ENCODE results near the gene ERC2.
"Not testable (repeated sequence)": the region's sequence is repeated elsewhere in the genome, so short reads cannot be mapped to it uniquely, and the experiment has no call there.

Gene ERC2

DNA sequence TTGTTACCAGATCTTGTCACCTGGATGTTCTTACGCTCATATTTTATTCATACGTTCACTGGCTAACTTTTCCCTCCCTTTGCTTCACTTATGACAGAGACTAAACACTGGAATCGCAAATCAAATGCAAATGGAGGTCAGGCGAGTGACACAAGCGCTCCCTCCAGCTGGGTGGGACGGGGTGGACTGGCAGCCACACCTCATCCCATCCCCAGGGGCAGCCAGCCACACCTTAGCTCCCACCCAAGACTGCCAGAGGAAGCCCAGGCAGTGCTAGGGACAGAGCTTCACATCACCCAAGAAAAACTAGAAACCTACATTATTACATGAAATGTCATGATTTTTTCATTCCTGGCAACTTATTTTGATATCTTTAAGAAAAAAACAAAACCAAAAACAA, 366.2 kb downstream of the ERC2 start:
- FAIRE-seq (no peak), DNase-seq (ENCODE audit: extremely low spot score, insufficient read length, low read depth) (no peak)

DNA sequence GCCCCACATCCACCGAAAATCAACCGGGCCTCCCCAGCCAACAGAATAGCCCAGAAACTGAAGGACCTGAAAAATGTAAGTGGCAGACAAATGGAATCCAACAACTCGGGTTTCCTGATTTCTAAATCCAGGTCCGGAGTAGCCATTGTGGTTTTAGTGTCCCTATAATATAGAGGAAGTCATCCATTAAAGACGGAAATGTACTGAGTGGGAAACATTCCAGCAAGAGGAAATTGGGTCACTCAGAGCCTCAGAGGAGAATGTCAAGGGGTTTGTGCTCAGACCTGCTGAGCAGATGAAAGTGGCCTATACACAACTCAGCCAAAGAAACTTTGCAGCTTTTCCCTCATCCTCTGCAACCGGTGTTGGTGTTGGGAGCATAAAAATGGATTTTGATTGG, 366.7 kb downstream of the ERC2 start:
- FAIRE-seq, result no peak

DNA sequence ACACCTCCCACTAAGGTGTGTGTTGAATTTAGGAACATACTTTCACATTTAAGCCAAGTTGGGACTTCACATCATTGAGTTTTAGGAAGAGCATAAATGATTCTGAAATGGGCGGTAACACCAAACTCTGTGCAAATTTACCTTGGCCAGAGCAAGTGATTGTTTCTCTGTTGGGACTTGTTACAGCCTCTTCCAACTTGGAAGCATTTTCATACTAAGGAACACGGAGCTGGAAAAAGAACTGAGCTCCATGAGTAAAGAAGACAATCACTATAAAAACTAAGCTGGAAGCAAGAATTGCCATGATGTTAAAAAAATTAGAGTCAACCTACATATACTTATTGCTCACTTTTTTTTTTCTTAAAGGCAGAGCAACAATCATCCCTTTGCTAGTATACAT, 371.3 kb downstream of the ERC2 start:
- FAIRE-seq (no peak), DNase-seq (ENCODE audit: extremely low spot score, insufficient read length, low read depth) (no peak)

More for the DNA sequence above, 366.7 kb downstream of the ERC2 start:
- no peak for DNase-seq (ENCODE audit: extremely low spot score, insufficient read length, low read depth)

DNA sequence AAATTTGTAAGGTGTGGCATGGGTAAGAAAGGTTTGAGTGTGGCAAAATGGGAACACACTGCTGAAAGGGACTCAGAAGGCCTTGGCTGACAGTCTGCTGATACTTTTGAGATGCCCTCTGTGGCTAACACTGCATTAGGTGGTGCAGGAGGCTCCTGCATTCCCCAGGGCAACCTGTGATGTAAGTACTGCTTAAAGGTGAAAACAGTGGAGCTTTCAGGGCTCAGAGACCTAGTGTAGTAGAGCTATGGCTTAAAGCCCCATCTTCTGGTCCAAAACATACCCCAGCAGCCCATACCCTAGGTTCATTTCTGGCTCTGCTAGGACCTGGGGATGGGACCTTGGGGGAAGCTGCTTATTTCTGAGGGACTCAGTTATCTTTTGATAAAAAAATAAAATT, 374.1 kb downstream of the ERC2 start:
- DNase-seq (ENCODE audit: extremely low spot score, insufficient read length, low read depth) (no peak), FAIRE-seq (no peak)

DNA sequence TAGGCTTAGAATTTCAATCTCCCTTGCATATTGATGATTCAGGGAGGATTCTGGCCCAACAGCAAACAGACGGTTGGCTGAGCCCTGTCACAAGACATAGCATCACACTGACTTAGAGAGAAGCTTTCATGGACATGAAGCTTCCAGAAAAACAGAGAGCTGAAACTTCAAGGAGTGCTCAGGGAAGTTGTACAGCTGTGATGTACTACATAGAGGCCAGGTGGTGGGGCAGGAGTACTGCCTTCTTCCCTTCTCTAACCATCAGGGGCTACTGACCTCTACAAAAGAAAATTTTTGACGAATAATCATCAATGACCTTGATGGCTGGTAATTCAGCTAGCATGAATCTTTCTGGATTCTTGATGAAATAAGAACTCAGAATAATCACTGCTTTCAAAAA, 378.5 kb downstream of the ERC2 start:
- DNase-seq (ENCODE audit: extremely low spot score, insufficient read length, low read depth), result no peak
- no peak for FAIRE-seq

DNA sequence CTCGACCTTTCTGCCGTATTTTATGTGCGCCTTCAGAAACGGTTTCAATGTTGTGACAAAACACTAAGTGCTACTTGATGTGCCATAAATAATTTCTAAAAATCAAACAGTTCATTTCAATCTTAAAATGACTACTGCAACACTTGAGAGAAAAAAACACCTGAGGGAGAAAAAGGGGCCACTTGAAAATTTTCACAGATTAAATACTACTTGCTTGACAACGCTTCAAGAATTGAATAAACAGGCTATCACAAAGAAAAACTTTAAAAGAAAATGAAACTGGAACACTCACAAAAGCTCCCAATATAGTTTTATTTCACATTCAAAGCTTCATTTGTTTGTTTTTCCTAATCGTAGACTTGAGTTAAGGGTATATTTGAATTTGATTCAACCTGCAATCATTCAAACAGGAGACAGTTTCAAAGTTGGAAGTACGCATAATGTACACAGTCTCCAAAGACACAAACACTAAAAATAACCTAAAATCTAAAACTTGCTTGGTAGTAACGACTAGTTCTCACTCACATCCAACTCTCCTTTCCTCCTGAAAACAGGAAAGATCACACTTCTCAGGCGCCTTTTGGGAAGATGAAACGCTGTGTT, 380.7 kb downstream of the ERC2 start:
- no peak for FAIRE-seq
- DNase-seq (ENCODE audit: extremely low spot score, insufficient read length, low read depth), result no peak

DNA sequence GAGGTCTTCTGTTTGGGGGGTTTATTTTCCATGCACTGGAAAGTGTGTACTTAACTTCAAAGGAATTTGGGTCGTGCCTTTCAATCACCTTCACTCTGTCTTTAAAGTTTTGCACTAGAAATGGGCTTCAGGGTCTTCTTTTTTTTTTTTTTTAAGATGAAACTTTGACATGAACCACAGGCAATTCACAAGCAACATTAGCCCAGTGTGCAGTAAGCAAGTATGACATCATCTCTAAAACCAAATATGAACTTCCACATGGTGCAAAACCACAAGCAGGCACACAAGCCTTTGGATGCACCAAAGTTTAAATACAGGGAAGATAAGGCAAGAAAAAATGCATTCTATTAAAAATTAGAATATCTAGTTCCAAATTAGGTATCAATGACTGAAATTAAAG, 381.9 kb downstream of the ERC2 start:
- FAIRE-seq, result no peak
- no peak for DNase-seq (ENCODE audit: extremely low spot score, insufficient read length, low read depth)

DNA sequence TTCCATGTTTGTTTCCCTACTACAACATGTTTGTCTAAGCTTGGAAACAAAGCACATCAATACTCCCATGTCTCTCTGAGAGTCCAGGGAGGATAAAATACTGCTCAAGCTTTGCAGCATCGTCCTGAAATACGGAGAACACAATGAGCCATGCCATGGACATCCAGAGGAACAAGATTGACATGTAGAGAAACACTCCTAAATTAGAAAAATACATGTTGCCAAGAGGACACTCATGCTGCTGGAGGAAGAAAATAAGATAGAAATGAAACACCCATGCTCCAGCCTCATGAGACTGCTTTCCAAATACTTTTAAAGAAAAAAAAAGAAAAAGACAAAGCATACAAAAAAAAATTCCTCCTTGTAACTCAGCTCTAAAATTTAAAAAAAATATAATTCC, 387.0 kb downstream of the ERC2 start:
- no peak for FAIRE-seq
- DNase-seq (ENCODE audit: extremely low spot score, insufficient read length, low read depth), result no peak

DNA sequence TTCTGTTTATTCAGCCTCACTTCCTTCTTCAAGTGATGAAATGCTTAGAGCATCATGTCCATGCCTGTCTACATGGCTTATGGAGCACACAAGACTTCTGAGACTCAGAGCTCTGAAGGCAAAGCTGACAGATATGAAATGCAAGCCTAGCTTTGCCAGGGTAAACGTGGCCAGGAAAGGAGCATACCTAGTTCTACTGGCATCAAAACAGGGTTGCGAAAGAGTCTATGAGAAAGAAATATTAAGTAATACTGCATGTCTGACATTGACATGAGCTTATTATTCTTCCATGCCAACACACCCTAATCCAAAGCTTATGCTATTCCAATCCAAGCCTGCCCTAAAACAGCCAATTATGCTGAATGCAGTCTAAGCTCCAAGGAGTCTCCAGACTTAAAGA, 391.5 kb downstream of the ERC2 start:
- no peak for FAIRE-seq
- DNase-seq (ENCODE audit: extremely low spot score, insufficient read length, low read depth), result no peak

DNA sequence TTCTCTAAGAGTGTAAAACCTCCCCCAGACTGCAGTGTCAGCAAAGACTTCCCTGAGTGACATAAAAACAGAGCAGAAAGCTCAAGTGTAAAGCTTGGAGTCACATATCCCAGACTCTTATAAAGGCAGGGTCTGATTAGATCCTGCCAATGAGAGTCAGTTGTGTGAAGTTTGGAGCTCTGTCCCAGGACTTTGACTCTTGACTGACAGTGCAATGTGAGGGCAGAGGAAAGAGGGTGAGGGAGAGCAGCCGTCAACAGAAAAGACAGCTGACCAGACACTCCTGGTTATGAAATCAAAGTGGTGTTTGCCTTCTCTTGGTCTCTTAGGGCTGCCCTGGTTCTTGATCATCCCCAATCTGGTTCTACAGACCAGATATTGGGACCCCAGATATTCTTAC, 393.2 kb downstream of the ERC2 start:
- FAIRE-seq, result no peak
- no peak for DNase-seq (ENCODE audit: extremely low spot score, insufficient read length, low read depth)

DNA sequence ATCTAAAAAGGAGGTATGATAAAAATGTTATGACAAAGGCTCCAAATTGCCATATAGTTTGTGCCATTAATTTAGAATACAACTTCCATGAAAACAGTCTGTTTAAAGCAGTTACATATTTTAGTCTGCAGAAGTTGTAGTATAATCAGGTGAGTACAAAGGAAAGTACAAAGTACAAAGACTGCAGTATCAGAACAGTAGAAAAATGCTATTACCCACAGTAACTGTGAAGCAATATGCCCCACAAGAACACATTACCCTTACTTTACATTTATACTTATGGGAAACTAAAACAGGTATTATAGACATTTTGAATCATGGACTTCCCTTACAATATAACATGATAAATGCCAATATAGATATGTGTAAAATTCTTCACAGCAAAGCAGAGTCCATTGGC, 398.5 kb downstream of the ERC2 start:
- FAIRE-seq, result no peak
- no peak for DNase-seq (ENCODE audit: extremely low spot score, insufficient read length, low read depth)

DNA sequence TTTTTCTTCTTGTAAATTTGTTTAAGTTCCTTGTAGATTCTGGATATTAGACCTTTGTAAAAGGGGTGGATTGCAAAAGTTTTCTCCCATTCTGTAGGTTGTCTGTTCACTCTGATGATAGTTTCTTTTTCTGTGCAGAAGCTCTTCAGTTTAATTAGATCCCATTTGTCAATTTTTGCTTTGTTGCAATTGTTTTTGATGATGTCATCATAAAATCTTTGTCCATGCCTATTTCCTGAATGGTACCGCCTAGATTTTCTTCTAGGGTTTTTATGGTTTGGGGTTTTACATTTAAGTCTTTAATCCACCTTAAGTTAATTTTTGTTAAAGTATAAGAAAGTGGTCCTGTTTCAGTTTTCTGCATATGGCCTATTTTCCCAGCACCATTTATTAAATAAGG, 401.9 kb downstream of the ERC2 start:
- not testable (repeated sequence) for DNase-seq (ENCODE audit: extremely low spot score, insufficient read length, low read depth); FAIRE-seq

DNA sequence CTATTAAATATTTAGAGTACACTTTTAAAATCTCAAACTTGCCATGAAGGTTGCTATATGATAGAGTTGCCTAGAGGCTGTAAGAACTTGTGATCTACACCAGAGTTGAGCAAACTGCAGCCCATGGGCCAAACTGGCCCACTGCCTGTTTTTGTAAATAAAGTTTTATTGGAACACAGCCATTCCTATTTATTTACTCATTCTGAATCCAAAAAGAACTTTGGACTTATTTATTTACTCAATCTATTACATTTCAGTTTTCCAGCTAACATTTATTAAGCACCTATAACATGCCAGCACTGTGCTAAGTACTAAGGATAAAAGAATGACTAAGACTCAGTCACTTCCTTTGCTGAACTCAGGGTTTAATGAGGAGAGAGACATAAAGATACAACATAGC, 403.6 kb downstream of the ERC2 start:
- FAIRE-seq, result no peak
- no peak for DNase-seq (ENCODE audit: extremely low spot score, insufficient read length, low read depth)

DNA sequence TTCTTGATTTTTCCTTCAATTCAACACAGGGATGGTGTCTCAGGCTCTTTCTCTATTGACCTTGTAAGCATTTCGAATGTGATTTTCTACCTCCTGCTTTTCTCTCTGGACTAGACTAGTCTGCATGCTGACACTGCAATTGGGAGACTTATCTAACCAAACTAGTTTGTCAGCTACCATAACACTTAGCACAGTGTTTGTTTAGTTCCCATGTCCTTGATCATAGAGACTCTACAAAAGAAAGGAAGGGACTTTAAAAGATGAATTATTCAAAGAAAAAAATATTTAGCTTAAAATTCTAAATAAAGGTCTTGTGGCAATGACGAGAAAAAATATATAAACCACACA, 407.0 kb downstream of the ERC2 start:
- DNase-seq (ENCODE audit: extremely low spot score, insufficient read length, low read depth) (no peak), FAIRE-seq (no peak)

DNA sequence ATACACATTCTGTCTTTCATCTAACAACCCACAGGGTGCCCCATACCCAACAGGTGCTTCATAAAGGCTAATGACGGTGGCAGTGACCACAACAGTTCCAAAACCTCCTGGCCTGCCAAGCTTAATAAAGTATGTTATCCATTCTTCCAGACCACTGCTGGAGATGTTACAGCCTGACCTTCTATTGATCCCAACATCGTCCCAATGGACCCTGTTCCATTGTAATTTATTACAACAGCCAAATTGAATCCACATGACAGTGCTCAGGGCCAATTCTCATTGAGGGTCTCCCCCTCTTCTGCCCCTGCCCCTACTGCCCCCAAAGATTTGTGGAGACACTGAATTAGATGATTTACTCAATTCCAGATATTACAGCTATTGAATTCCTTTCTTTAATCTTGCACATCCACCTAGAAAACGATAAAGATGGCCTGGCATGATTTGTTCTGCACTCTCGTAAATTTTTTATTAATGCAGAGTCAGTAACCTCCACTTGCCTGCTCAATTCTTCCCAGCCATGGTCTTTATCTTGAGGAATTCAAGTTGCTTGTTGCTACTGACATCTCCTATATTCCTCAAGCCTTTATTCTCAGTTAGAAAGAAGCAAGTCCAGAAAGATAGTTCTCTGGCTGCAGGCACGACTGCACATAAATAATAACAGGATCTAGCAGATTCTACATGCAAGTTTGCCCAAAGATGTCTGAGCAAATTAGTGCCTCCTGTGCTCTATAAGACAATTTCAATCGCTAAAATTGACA, 407.6 kb downstream of the ERC2 start:
- DNase-seq (ENCODE audit: extremely low spot score, insufficient read length, low read depth) (no peak), FAIRE-seq (no peak)

DNA sequence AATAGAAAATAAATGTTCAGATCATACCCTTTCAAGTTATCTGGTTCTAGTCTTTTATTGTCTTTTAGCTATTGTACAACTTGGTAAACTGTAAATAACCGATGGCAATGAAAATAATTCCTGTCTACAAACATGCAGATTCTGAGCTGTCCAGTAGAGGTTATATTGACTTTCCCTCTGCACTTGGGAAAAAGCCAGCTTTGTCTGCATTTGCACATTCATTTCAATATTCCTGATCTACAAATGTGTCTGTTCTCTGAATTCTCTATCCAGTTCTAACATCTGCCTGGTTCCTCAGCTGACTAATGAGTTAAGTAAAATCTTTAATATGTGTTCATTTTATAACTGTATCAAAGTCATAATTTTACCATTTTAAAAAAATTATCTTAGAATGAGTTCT, 408.5 kb downstream of the ERC2 start:
- DNase-seq (ENCODE audit: extremely low spot score, insufficient read length, low read depth) (no peak), FAIRE-seq (no peak)

DNA sequence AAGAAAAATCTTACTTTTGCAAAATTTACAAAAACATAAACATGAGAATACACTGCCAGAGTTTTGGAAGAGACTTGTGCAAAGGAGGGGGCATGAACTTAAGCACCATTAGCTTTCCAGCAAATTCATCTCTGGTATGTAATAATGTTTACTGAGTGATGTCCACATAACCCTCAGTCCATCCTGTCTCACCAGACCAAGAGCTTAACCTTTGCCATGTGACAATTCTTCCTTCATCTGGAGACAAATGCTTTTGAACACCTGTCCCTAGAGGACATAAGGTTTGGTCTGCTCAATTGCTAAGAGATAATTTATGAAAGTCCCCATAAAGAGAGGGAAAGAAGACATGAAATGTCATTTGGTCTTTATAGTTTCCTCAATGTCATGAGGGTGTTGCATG, 412.3 kb downstream of the ERC2 start:
- DNase-seq (ENCODE audit: extremely low spot score, insufficient read length, low read depth) (no peak), FAIRE-seq (no peak)

DNA sequence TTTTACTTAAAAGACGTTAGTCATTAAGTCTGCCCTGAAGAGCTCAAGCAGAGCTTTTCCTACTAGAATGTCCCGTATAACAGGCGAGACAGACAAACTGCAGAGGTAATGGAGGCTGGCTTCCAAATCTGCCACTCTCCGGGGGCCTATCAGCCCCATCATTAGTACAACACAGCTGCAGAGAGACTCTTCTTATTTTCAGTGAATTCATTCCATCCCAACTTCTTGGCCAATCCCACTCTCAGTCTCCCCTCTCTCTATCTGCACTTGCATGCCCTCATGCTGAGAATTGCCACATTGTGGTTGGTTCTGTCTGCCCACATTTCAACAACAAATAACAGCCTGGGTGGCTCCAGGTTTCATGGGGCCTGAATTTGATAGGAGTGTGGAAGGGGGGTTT, 412.7 kb downstream of the ERC2 start:
- FAIRE-seq (no peak), DNase-seq (ENCODE audit: extremely low spot score, insufficient read length, low read depth) (no peak)

DNA sequence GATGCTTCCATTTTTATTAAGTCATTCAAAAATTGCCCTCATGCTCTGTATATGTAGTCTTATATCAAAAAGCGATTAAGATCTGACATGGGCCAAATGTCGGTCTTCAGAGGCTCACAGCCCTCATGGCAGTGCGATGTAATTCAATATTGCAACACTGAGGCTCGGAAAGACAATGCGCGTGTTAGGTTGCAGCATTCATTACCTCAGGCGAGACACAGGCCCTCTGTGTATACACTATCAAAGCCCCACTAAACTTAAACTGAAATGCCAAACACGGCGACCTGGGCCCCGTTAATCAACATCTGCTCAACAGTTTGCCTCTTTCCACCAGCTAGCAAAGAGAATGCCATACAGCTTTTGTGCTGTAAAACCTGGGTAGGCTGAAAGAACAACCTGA, 413.4 kb downstream of the ERC2 start:
- DNase-seq (ENCODE audit: extremely low spot score, insufficient read length, low read depth) (no peak), FAIRE-seq (no peak)

DNA sequence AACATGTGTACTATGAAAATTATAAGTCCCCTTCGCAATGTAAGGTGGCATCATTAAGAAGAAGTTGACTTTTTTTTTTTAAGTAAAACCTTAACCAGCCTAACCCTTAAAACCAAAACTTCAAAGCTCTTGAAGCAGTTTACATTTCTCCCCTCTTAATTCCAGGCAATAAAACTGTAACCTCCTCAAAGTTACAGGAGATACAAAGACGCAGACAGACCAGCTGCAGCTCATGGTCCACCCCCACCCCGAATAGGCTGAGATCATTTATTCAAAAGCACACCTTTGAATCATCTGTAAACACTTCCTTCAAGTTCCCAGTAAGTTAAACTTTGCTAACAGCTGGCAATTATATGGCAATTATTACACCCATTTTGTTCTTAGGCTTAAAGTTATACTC, 414.5 kb downstream of the ERC2 start:
- FAIRE-seq (no peak), DNase-seq (ENCODE audit: extremely low spot score, insufficient read length, low read depth) (no peak)

DNA sequence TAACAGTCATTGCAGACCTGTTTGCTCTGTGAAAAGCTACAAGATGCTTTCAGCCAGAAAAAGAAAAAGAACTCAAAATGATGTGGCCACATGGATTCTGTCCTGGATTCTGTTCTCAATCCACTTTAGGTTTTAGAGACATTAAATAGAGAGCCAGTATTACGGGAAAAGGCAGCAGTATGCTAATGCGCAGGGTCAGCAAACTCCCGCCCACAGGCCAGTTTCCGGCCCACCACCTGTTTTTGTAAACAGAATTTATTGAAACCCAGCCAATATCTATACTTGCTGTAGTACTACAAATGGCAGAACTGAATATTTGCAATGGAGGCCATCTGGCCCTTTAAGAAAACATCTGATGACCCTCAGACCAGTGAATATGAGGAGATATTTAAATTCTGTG, 416.1 kb downstream of the ERC2 start:
- FAIRE-seq (no peak), DNase-seq (ENCODE audit: extremely low spot score, insufficient read length, low read depth) (no peak)

DNA sequence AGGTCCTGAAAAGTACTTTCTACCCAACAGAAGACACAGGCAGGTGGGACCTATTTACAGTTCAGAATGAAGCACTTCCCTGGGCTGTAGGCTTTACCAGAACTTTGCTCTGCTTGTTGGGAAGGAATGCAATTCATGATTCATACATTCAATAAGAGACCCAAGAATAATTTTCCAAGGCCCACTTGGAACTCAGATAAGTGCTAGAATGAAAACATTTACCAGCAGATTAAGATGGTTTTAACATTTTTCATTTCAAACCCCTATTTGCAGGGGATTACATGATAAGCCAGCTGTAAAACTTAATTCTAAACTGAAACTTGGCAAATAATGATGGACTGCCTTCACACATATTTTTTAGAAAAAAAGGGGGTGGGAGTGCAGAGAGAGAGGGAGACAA, 417.2 kb downstream of the ERC2 start:
- FAIRE-seq, result no peak
- DNase-seq (ENCODE audit: extremely low spot score, insufficient read length, low read depth), result no peak
